IMR-90 (cell line): ENCODE measurements around the gene FN1.

ENCODE experiments used
- MAZ ChIP-seq: IDR thresholded peaks from 2 replicates; pipeline ENCODE4 v1.6.1; 2012; ENCODE audit warnings: low read depth, mild to moderate bottlenecking, low read length, improper control_type of control experiment, moderate library complexity, borderline replicate concordance
- POLR2A ChIP-seq: IDR thresholded peaks from 2 replicates; pipeline ENCODE4 v1.6.1; 2012; ENCODE audit warnings: mild to moderate bottlenecking, low read depth, low read length
- TF ChIP-seq, protein P1 (sequence below): conservative IDR thresholded peaks from 2 replicates; pipeline ENCODE4 v1.5.1; 2012; ENCODE audit warnings: mild to moderate bottlenecking, low read depth, low read length, improper control_type of control experiment

DNA sequence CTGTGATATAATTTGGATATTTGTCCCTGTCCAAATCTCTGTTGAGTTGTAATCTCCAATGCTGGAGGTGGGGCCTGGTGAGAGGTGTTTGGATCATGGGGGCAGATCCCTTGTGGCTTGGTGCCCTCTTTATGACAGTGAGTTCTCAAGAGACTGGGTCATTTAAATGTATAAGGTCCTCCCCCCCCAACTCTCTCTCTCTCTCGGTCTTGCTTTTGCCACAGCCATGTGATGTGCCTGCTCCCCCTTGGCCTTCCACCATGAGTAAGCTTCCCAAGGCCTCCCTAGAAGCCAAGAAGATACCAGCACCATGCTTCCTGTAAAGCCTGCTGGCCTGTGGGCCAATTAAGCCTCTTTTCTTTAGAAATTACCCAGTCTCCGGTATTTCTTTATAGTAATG lies 58.6 kb downstream of the FN1 start:
- TF ChIP-seq, protein P1, sequence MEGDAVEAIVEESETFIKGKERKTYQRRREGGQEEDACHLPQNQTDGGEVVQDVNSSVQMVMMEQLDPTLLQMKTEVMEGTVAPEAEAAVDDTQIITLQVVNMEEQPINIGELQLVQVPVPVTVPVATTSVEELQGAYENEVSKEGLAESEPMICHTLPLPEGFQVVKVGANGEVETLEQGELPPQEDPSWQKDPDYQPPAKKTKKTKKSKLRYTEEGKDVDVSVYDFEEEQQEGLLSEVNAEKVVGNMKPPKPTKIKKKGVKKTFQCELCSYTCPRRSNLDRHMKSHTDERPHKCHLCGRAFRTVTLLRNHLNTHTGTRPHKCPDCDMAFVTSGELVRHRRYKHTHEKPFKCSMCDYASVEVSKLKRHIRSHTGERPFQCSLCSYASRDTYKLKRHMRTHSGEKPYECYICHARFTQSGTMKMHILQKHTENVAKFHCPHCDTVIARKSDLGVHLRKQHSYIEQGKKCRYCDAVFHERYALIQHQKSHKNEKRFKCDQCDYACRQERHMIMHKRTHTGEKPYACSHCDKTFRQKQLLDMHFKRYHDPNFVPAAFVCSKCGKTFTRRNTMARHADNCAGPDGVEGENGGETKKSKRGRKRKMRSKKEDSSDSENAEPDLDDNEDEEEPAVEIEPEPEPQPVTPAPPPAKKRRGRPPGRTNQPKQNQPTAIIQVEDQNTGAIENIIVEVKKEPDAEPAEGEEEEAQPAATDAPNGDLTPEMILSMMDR: no peak
- TF ChIP-seq POLR2A (peak; percentile 35; the same call in 1 of the 2 replicates), MAZ (no peak)
